CD4-positive, alpha-beta T cell (primary cell): ENCODE measurements around the gene SLC30A2. TPM values are rescaled to one million over a fixed set of nuclear protein-coding genes. Genes with fewer than 3 reads are reported as not detected.
"Not testable (repeated sequence)": the region's sequence is repeated elsewhere in the genome, so short reads cannot be mapped to it uniquely, and the experiment has no call there.

Experiments
- ATAC-seq: fragments of 200-7000 bp; cut with Tn5 transposase; one replicate; pipeline ENCODE4 v1.10.0; 2022; ENCODE audit warnings: mild to moderate bottlenecking; ENCODE audit not compliant: poor library complexity
- CTCF ChIA-PET: fragments of 350-600 bp; sonication (Branson Sonifier 250); formaldehyde crosslinking; loops from one replicate; lab custom pipeline; 2021; ENCODE audit warnings: antibody characterized with exemption, inconsistent platforms; lab: Charles Lee
- POLR2A ChIA-PET: fragments of 350-600 bp; sonication (Branson Sonifier 250); formaldehyde crosslinking; loops from one replicate; lab custom pipeline; 2021; ENCODE audit warnings: antibody characterized with exemption, inconsistent platforms; lab: Charles Lee
- DNase-seq, 14 experiments: peaks; one replicate each; pipeline ENCODE4 v3.0.0-alpha.2; 2013 to 2020; ENCODE audit warnings: mixed read lengths in 2 of 14
- H3K27ac ChIP-seq, 2 donors: one replicate each; pipeline versions ENCODE4 v1.5.1 to v1.7.0; 2013; ENCODE audit warnings: low read length in 2 of 2, low read depth in 1 of 2, mild to moderate bottlenecking in 1 of 2
- H3K27me3 ChIP-seq, 2 experiments: 1 replicate in 1 of 2; 2 replicates in 1 of 2; pipeline versions ENCODE4 v1.6.1 to v1.7.0; 2013; ENCODE audit warnings: low read length in 2 of 2, control low read depth in 1 of 2, mild to moderate bottlenecking in 1 of 2, moderate library complexity in 1 of 2; ENCODE audit not compliant: insufficient read depth in 2 of 2, control insufficient read depth in 1 of 2
- H3K36me3 ChIP-seq: one replicate; pipeline ENCODE4 v1.6.1; 2013; ENCODE audit warnings: low read length, control low read depth; ENCODE audit not compliant: insufficient read depth
- H3K4me1 ChIP-seq: one replicate; pipeline ENCODE4 v1.6.1; 2013; ENCODE audit warnings: low read length, control low read depth; ENCODE audit not compliant: insufficient read depth
- H3K4me3 ChIP-seq: one replicate; pipeline ENCODE4 v1.5.1; 2013; ENCODE audit warnings: mild to moderate bottlenecking, low read length, moderate library complexity
- H3K9me3 ChIP-seq, 2 experiments: 1 replicate in 1 of 2; 2 replicates in 1 of 2; pipeline versions ENCODE4 v1.6.1 to v1.7.0; 2013; ENCODE audit warnings: low read length in 2 of 2, mild to moderate bottlenecking in 2 of 2, control low read depth in 1 of 2, moderate library complexity in 1 of 2; ENCODE audit not compliant: control insufficient read depth in 1 of 2, insufficient read depth in 1 of 2
- H3K27ac Mint-ChIP-seq: one replicate; pipeline ENCODE4 v1.8.0; 2020; ENCODE audit warnings: mixed read lengths
- H3K27me3 Mint-ChIP-seq: one replicate; pipeline ENCODE4 v1.8.0; 2021; ENCODE audit warnings: mixed read lengths
- H3K36me3 Mint-ChIP-seq: one replicate; pipeline ENCODE4 v1.8.0; 2021; ENCODE audit warnings: low read depth, mixed read lengths
- H3K4me1 Mint-ChIP-seq: one replicate; pipeline ENCODE4 v1.8.0; 2021; ENCODE audit warnings: low read depth, mixed read lengths
- H3K4me3 Mint-ChIP-seq: one replicate; pipeline ENCODE4 v1.8.0; 2020; ENCODE audit warnings: mild to moderate bottlenecking, mixed read lengths
- H3K9me3 Mint-ChIP-seq: one replicate; pipeline ENCODE4 v1.8.0; 2020; ENCODE audit warnings: mixed read lengths
- intact Hi-C, 2 experiments: fragments of 100-400 bp; cut with DNase I in 1 of 2; cut with micrococcal nuclease in 1 of 2; formaldehyde crosslinking; loops; one replicate each; pipeline versions ENCODE4 v1.15.1 to v1.9.0; 2023 to 2025; cut with DNase I, micrococcal nuclease
- polyA plus RNA-seq, 2 donors: library from polyadenylated mRNA; unstranded; fragments of 120-200 nt; gene quantifications; one replicate each; pipeline ENCODE4 v1.2.1, GENCODE V29; 2013
- total RNA-seq, 174 experiments: library from RNA in 2 of 174; stranded (reverse) in 2 of 174; gene quantifications; one replicate each; pipeline ENCODE4 v1.2.3 and lab custom pipeline; 2021 to 2026
- TF ChIP-seq, protein P1 (sequence below): fragments of 200-600 bp; IDR thresholded peaks from one replicate; pipeline ENCODE4 v1.8.0; 2022; ENCODE audit warnings: antibody characterized with exemption, mild to moderate bottlenecking

The SLC30A2 gene, protein sequence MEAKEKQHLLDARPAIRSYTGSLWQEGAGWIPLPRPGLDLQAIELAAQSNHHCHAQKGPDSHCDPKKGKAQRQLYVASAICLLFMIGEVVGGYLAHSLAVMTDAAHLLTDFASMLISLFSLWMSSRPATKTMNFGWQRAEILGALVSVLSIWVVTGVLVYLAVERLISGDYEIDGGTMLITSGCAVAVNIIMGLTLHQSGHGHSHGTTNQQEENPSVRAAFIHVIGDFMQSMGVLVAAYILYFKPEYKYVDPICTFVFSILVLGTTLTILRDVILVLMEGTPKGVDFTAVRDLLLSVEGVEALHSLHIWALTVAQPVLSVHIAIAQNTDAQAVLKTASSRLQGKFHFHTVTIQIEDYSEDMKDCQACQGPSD
- total RNA-seq (not detected), total RNA-seq (lab: John Stamatoyannopoulos, UW) (0 to 0.17 (median 0) reads per million in 172 experiments)
- polyA plus RNA-seq (2013, experiment 1 of 2): not detected
- 0.03 TPM for polyA plus RNA-seq (2013, experiment 2 of 2)

DNA sequence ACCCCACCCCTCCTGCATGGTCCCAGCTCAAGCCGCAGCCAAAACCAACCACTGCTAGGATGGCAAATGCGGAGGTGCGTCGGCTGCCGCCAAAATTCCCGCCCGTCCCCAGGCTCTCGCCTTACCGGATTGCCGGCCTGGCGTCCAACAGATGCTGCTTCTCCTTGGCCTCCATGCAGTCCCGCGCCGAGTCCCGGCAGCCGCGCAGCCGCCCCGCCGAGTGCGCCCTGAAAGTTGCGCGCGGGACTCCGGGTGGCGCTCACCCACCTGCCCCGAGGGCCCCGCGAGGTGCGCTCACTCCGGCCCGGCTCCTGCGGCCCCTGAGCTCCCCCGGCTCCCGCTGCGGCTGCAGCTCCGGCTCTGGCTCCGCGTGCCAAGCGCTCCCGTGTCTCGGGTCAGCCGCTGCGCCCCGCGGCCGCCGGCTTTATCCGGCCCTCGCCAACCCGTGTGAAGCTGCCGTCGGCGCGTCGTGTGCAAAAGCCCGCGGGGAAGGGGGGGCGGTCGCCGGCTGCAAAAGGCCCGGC, at the start of gene SLC30A2:
TSS of gene SLC30A2 (minus strand) at position 397 of the 524 bp plus-strand sequence. CDS start at position 175, 222 bp downstream.
- peaks cover 75% of the 10 kb centered on the region for H3K27me3 Mint-ChIP-seq

DNA sequence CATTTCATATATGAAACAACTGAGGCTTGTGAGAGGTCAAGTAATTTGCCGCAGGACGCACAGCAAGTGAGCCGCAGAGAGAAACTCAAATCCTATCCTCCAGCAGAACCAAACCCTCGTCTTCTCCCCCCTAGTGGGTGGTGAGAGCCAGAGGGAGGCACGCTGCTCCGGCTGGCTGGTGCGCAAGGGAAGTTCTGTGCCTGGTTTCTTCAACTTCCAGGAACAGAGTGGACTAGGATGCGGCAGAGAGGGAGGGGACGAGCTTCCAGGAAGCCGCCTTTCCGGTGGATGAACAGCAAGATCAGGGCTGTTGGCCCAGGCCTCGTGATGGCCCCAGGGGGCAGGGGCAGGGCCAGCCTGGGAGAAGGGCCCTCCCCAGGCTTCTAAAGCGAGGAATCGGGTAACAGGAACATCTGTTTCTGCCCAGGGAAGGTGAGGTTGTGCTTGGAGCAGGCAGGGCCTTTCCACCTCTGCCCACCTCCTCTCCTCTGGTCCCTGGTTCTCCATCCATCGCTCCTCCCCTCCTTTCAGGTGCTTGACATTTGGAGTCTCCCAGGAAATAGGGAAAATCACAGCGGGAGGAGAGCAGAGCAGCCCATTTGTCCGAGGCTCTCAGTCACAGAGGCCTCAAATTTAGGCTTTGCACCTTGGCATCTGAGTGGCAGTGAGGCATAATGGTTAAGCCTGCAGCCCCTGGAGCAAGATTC, 48.9 kb upstream of the SLC30A2 start:
- Histone ChIP-seq H3K36me3 (no peaks in the 10 kb centered on the region), H3K4me1 (no peaks in the 10 kb centered on the region), H3K4me3 (no peak overlapping the region), H3K27me3 (peaks cover 0 to 9% of the 10 kb centered on the region in 2 experiments), H3K9me3 (no peaks in the 10 kb centered on the region), H3K27ac (no peak overlapping the region)
- peaks cover 16% of the 10 kb centered on the region for H3K27me3 Mint-ChIP-seq
- no peak for DNase-seq
- TF ChIP-seq, protein P1, sequence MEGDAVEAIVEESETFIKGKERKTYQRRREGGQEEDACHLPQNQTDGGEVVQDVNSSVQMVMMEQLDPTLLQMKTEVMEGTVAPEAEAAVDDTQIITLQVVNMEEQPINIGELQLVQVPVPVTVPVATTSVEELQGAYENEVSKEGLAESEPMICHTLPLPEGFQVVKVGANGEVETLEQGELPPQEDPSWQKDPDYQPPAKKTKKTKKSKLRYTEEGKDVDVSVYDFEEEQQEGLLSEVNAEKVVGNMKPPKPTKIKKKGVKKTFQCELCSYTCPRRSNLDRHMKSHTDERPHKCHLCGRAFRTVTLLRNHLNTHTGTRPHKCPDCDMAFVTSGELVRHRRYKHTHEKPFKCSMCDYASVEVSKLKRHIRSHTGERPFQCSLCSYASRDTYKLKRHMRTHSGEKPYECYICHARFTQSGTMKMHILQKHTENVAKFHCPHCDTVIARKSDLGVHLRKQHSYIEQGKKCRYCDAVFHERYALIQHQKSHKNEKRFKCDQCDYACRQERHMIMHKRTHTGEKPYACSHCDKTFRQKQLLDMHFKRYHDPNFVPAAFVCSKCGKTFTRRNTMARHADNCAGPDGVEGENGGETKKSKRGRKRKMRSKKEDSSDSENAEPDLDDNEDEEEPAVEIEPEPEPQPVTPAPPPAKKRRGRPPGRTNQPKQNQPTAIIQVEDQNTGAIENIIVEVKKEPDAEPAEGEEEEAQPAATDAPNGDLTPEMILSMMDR: no peak
- H3K4me1 Mint-ChIP-seq: no peaks in the 10 kb centered on the region
- intact Hi-C loops: no loop called here
- no peak for ATAC-seq
- no peaks in the 10 kb centered on the region for H3K9me3 Mint-ChIP-seq
- ChIA-PET POLR2A (no interaction called here), CTCF (no interaction called here)
- no peaks in the 10 kb centered on the region for H3K36me3 Mint-ChIP-seq
- no peak overlapping the region for H3K4me3 Mint-ChIP-seq
- H3K27ac Mint-ChIP-seq: no peak overlapping the region

More for the DNA sequence above, at the start of gene SLC30A2:
- Mint-ChIP-seq H3K4me1 (peaks cover 6% of the 10 kb centered on the region), H3K4me3 (no peak within 1 kb of the TSS), H3K27ac (no peak within 1 kb of the TSS), H3K9me3 (no peaks in the 10 kb centered on the region), H3K36me3 (no peaks in the 10 kb centered on the region)
- intact Hi-C loops: no loop called here
- Histone ChIP-seq H3K36me3 (no peaks in the 10 kb centered on the region), H3K4me3 (no peak within 1 kb of the TSS), H3K9me3 (peaks cover 0 to 6% of the 10 kb centered on the region in 2 experiments), H3K4me1 (peaks cover 2% of the 10 kb centered on the region), H3K27me3 (peaks cover 50 to 59% of the 10 kb centered on the region in 2 experiments), H3K27ac (no peak within 1 kb of the TSS)
- DNase-seq (no peak), ATAC-seq (no peak)
- TF ChIP-seq, protein P1: no peak
- ChIA-PET CTCF (no interaction called here), POLR2A (no interaction called here)

DNA sequence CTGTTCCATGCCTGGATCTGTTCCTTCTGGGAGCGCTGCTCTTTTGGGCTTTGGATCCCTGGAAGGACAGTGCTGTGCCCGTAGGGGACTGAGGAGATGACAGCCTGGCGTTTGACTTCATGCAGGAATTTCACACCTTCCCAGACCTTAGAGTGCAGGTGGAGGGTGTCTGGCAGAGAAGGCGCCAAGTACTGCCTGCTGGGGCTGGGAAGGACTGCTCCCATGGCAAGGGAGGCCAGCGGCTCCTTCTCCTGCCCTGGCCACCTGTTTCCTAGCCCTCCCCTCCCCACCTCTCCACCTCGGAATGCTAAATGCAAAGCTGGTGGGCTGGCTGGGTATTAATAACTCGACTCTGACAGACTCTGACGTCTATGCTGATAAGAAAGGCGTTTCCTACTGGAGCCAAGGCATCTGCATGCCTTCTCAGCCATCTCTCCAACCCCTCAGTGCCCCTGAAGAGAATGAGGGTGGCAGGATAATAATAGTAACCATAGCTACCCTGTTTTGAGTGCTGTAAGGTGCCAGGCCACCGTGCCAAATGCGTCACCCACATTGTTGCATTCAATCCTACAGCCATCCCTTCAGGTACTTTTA, 48.3 kb upstream of the SLC30A2 start:
- ChIA-PET CTCF (no interaction called here), POLR2A (no interaction called here)
- H3K4me3 ChIP-seq: no peak overlapping the region
- no peak overlapping the region for H3K27ac Mint-ChIP-seq
- H3K4me3 Mint-ChIP-seq: no peak overlapping the region
- no peak for ATAC-seq
- H3K27me3 ChIP-seq: peaks cover 0 to 9% of the 10 kb centered on the region in 2 experiments
- H3K4me1 ChIP-seq: no peaks in the 10 kb centered on the region
- H3K36me3 Mint-ChIP-seq: no peaks in the 10 kb centered on the region
- H3K27me3 Mint-ChIP-seq: peaks cover 17% of the 10 kb centered on the region
- H3K36me3 ChIP-seq: no peaks in the 10 kb centered on the region
- intact Hi-C loops: no loop called here
- TF ChIP-seq, protein P1: no peak
- no peak for DNase-seq
- H3K9me3 Mint-ChIP-seq: no peaks in the 10 kb centered on the region
- H3K9me3 ChIP-seq: no peaks in the 10 kb centered on the region
- H3K4me1 Mint-ChIP-seq: no peaks in the 10 kb centered on the region
- no peak overlapping the region for H3K27ac ChIP-seq

DNA sequence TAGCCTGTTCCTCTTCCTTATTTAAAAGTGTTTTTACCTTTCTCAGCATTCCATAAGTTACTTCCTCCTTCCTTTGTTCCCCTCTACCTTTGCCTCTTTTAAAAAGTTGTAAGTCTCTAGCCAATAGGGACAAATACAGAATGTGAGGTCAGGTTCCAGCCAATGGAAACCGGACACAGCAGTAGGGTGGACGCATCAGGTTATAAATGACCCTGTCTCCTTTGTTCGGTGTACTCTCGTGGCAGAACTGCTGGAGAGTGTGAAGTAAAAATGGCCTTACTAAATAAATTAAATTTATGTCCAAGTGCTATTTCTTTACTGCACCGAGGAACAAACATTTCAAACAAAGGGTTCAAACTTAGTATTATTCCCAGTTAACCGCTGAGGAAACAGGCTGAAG, 47.7 kb upstream of the SLC30A2 start:
- H3K36me3 Mint-ChIP-seq, H3K9me3 ChIP-seq, H3K27ac Mint-ChIP-seq, H3K4me1 ChIP-seq, H3K4me1 Mint-ChIP-seq, CTCF ChIA-PET, H3K27me3 ChIP-seq, POLR2A ChIA-PET, ATAC-seq, intact Hi-C loops, H3K27ac ChIP-seq, DNase-seq, H3K4me3 ChIP-seq, H3K36me3 ChIP-seq, H3K4me3 Mint-ChIP-seq, H3K9me3 Mint-ChIP-seq: not testable (repeated sequence)
- H3K27me3 Mint-ChIP-seq: peaks cover 20% of the 10 kb centered on the region
